ENCODE measurements around the gene CH25H.

DNA sequence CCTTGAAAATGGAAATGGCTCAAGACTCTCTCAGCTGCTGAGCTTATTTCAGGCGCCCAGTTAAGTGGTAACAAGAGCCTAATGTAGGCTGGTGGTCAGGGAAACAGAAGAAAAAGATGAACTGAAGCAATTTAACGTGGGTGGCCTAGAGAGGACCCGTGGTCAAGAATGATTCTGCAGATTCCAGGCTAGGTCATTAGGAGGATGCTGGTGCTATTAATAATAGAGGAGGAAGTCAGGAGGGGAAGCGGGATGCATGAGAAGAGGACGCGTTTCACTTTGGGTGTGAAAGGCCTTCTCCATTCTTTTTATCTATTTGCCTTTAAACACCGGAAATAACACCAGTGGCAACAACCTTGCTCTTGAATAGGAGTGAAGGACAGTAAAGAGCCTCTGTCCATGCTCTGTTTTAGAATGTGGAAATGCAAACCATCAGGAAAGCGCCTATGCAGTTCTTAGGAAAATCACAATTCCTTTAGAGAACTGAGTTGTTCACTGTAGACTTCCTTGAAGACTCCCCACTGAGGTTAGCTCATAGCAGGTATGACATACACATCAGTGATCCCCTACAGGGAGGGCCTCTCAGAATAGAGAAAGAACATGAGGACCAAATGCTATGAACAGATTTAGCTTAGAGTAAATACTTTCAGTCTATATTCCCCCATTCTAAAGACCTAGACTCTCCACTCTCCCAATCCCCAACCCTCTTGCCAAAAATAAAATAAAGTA, 35.9 kb upstream of the CH25H start:
- TF ChIP-seq POLR2A (IDR thresholded peaks at IDR 0.05) (no peak), POLR2AphosphoS5 (IDR thresholded peaks at IDR 0.05) (no peak), EP300 (IDR thresholded peaks at IDR 0.05) (no peak)
- TF ChIP-seq, protein P1, sequence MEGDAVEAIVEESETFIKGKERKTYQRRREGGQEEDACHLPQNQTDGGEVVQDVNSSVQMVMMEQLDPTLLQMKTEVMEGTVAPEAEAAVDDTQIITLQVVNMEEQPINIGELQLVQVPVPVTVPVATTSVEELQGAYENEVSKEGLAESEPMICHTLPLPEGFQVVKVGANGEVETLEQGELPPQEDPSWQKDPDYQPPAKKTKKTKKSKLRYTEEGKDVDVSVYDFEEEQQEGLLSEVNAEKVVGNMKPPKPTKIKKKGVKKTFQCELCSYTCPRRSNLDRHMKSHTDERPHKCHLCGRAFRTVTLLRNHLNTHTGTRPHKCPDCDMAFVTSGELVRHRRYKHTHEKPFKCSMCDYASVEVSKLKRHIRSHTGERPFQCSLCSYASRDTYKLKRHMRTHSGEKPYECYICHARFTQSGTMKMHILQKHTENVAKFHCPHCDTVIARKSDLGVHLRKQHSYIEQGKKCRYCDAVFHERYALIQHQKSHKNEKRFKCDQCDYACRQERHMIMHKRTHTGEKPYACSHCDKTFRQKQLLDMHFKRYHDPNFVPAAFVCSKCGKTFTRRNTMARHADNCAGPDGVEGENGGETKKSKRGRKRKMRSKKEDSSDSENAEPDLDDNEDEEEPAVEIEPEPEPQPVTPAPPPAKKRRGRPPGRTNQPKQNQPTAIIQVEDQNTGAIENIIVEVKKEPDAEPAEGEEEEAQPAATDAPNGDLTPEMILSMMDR (IDR thresholded peaks at IDR 0.05): no peak
